Suprapubic skin (tissue), 4 donors: ENCODE results near the gene ZNF691. TPM values are rescaled to one million over a fixed set of nuclear protein-coding genes. Genes with fewer than 3 reads are reported as not detected.
"Not testable (repeated sequence)": the region's sequence is repeated elsewhere in the genome, so short reads cannot be mapped to it uniquely, and the experiment has no call there.

Source experiments
- DNase-seq, 2 donors: peaks; one replicate each; pipeline ENCODE4 v3.0.0-alpha.2; 2019; ENCODE audit warnings: low spot score in 2 of 2
- H3K27ac ChIP-seq: fragments of 200-600 bp; sonication (generic); one replicate; pipeline ENCODE4 v1.5.1; 2019
- H3K27me3 ChIP-seq: fragments of 200-600 bp; sonication (generic); one replicate; pipeline ENCODE4 v1.5.1; 2019
- H3K36me3 ChIP-seq: fragments of 200-600 bp; sonication (generic); one replicate; pipeline ENCODE4 v1.5.1; 2019
- H3K4me1 ChIP-seq: fragments of 200-600 bp; sonication (generic); one replicate; pipeline ENCODE4 v1.5.1; 2019
- H3K4me3 ChIP-seq: fragments of 200-600 bp; sonication (generic); one replicate; pipeline ENCODE4 v1.5.1; 2019; ENCODE audit warnings: mild to moderate bottlenecking
- H3K9me3 ChIP-seq: fragments of 200-600 bp; sonication (generic); one replicate; pipeline ENCODE4 v1.5.1; 2019
- EP300 ChIP-seq: sonication (generic); formaldehyde crosslinking; IDR thresholded peaks from one replicate; pipeline ENCODE4 v1.6.1; 2017; ENCODE audit warnings: antibody characterized with exemption
- POLR2A ChIP-seq, 2 donors: fragments of 450-650 bp; IDR thresholded peaks; one replicate each; pipeline ENCODE4 v1.6.1; 2017; ENCODE audit warnings: antibody characterized with exemption in 2 of 2, mild to moderate bottlenecking in 2 of 2, moderate library complexity in 2 of 2
- POLR2AphosphoS5 ChIP-seq, 3 donors: sonication (generic); formaldehyde crosslinking; IDR thresholded peaks; one replicate each; pipeline ENCODE4 v1.6.1; 2017; ENCODE audit warnings: antibody characterized with exemption in 3 of 3
- WGBS: methylation state at CpG from one replicate; pipeline ENCODE4 v1.1.5; 2018; 5-methylcytosine and 5-hydroxymethylcytosine counted together
- total RNA-seq, 4 donors: library from RNA; depleted of rRNA; stranded (reverse); fragments of >200 nt; gene quantifications; one replicate each; pipeline ENCODE4 v1.1.0, GENCODE V29; 2016
- TF ChIP-seq, protein P1 (sequence below), 2 donors: fragments of 200-600 bp in 1 of 2; fragments of 450-650 bp in 1 of 2; sonication (generic) in 1 of 2; IDR thresholded peaks; one replicate each; pipeline ENCODE4 v1.5.1; 2016 to 2019; ENCODE audit warnings: antibody characterized with exemption in 2 of 2, mild to moderate bottlenecking in 1 of 2, moderate library complexity in 1 of 2

ZNF691 gene
- total RNA-seq, 4 donors from 2014 or later, result 6.5 to 15.4 (median 12.1) TPM

DNA sequence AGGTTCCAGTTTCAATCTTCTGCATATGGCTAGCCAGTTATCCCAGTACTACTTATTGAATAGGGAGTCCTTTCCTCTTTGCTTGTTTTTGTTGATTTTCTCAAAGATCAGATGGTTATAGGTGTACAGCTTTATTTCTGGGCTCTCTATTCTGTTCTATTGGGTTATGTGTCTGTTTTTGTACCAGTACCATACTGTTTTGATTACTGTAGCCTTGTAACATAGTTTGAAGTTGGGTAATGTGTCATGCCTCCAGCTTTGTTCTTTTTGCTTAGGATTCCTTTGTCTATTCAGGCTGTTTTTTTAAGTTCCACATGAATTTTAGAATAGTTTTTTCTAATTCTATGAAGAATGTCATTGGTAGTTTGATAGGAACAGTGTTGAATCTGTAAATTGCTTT lies 26.7 kb downstream of the ZNF691 start:
- H3K27me3 ChIP-seq, H3K4me1 ChIP-seq, DNase-seq, H3K27ac ChIP-seq, H3K36me3 ChIP-seq, H3K9me3 ChIP-seq, H3K4me3 ChIP-seq: not testable (repeated sequence)

DNA sequence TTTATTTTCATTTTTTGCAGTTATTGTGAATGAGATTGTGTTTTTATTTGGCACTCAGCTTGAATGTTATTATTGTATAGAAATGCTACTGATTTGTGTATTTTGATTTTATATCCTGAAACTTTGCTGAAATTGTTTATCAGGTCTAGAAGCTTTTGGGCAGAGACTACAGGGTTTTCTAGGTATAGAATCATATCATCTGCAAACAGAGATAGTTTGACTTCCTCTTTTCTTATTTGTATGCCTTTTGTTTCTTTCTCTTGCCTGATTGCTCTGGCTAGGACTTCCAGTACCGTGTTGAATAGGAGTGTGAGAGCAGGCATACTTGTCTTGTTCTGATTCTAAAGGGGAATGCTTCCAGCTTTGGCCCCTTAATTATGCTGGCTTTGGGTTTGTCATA lies 27.3 kb downstream of the ZNF691 start:
- Histone ChIP-seq H3K36me3 (no peaks in the 10 kb centered on the region), H3K4me1 (no peaks in the 10 kb centered on the region), H3K9me3 (peaks cover 3% of the 10 kb centered on the region), H3K27ac (no peak overlapping the region), H3K27me3 (peaks cover 3% of the 10 kb centered on the region), H3K4me3 (no peak overlapping the region)
- DNase-seq, result no peak
- 70% methylated on average over 1 of the region's 1 CpG for WGBS
- no peak for TF ChIP-seq EP300
- TF ChIP-seq, protein P1, sequence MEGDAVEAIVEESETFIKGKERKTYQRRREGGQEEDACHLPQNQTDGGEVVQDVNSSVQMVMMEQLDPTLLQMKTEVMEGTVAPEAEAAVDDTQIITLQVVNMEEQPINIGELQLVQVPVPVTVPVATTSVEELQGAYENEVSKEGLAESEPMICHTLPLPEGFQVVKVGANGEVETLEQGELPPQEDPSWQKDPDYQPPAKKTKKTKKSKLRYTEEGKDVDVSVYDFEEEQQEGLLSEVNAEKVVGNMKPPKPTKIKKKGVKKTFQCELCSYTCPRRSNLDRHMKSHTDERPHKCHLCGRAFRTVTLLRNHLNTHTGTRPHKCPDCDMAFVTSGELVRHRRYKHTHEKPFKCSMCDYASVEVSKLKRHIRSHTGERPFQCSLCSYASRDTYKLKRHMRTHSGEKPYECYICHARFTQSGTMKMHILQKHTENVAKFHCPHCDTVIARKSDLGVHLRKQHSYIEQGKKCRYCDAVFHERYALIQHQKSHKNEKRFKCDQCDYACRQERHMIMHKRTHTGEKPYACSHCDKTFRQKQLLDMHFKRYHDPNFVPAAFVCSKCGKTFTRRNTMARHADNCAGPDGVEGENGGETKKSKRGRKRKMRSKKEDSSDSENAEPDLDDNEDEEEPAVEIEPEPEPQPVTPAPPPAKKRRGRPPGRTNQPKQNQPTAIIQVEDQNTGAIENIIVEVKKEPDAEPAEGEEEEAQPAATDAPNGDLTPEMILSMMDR (IDR thresholded peaks at IDR 0.05), result no peak

DNA sequence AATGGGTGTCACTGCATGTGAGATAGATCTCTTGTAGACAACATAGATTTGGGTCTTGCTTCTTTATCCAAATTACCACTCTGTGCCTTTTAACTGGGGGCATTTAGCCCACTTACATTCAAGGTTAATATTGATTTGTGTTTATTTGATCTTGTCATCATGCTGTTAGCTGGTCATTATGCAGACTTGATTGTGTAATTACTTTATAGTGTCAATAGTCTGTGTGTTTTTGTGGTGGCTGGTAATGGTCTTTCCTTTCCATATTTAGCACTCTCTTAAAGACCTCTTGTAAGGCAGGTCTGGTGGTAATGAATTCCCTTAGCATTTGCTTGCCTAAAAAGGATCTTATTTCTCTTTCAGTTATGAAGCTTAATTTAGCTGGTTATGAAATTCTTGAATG lies 29.6 kb downstream of the ZNF691 start:
- H3K36me3 ChIP-seq, result no peaks in the 10 kb centered on the region
- no peak overlapping the region for H3K4me3 ChIP-seq
- no peaks in the 10 kb centered on the region for H3K4me1 ChIP-seq
- H3K9me3 ChIP-seq, result peaks cover 3% of the 10 kb centered on the region
- no peak for DNase-seq
- H3K27ac ChIP-seq, result no peak overlapping the region
- TF ChIP-seq POLR2A (IDR thresholded peaks at IDR 0.05), result no peak
- no peak for TF ChIP-seq POLR2AphosphoS5 (IDR thresholded peaks at IDR 0.05)
- TF ChIP-seq EP300, result no peak
- TF ChIP-seq, protein P1 (IDR thresholded peaks at IDR 0.05), result no peak
- peaks cover 7% of the 10 kb centered on the region for H3K27me3 ChIP-seq

DNA sequence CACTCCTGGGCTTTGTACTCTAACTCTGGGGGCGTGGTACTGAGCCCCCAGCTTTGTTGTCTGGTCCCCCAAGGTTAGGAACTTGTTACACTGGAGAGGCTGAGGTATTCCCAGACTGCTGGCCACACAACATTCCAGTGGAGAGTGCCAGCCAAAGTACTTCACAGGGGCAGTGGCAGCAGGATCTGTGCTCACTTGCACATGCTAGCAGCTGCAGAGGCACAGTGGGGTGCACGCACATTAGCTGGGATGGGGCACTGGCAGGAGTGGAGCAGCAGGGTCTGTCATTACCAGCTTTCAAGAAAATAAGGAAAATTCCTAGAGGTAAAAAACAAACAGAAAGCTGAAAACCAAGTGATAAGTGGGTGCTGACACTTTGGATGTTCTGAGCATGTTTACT lies 31.0 kb downstream of the ZNF691 start:
- no peak for DNase-seq
- 65% methylated on average over 2 of the region's 2 CpGs for WGBS

DNA sequence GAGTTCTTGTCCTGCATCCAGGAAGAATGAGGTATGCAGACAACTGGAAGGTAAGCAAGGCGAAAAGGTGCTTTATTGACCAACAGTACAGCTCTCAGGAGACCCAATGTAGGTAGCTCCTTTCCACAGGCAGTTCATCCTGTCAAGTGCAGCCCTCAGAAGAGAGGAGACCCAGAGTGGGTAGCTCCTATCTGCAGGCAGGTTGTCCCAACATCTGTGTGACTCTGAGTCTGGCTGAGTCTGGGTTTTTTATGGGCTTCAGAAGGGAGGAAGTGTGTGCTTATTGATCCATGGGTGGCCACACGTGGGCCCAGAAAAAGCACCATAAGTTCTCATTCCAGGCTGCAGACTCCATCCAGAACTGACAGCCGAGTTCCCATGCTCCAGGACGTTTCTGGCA lies 34.0 kb downstream of the ZNF691 start:
- Histone ChIP-seq H3K4me3 (no peak overlapping the region), H3K9me3 (no peaks in the 10 kb centered on the region), H3K4me1 (no peaks in the 10 kb centered on the region), H3K27me3 (peaks cover 7% of the 10 kb centered on the region), H3K27ac (no peak overlapping the region), H3K36me3 (no peaks in the 10 kb centered on the region)
- 40% methylated on average over 3 of the region's 4 CpGs for WGBS
- DNase-seq, result no peak
- TF ChIP-seq POLR2A (IDR thresholded peaks at IDR 0.05), result no peak
- TF ChIP-seq EP300, result no peak
- TF ChIP-seq POLR2AphosphoS5 (IDR thresholded peaks at IDR 0.05), result no peak
- TF ChIP-seq, protein P1 (IDR thresholded peaks at IDR 0.05), result no peak

More for the DNA sequence above, 31.0 kb downstream of the ZNF691 start:
- Histone ChIP-seq H3K36me3 (no peaks in the 10 kb centered on the region), H3K4me3 (no peak overlapping the region), H3K27me3 (peaks cover 7% of the 10 kb centered on the region), H3K9me3 (peaks cover 3% of the 10 kb centered on the region), H3K27ac (no peak overlapping the region), H3K4me1 (no peaks in the 10 kb centered on the region)
- TF ChIP-seq, protein P1 (IDR thresholded peaks at IDR 0.05), result no peak
- TF ChIP-seq POLR2AphosphoS5 (IDR thresholded peaks at IDR 0.05) (no peak), EP300 (no peak), POLR2A (IDR thresholded peaks at IDR 0.05) (no peak)

DNA sequence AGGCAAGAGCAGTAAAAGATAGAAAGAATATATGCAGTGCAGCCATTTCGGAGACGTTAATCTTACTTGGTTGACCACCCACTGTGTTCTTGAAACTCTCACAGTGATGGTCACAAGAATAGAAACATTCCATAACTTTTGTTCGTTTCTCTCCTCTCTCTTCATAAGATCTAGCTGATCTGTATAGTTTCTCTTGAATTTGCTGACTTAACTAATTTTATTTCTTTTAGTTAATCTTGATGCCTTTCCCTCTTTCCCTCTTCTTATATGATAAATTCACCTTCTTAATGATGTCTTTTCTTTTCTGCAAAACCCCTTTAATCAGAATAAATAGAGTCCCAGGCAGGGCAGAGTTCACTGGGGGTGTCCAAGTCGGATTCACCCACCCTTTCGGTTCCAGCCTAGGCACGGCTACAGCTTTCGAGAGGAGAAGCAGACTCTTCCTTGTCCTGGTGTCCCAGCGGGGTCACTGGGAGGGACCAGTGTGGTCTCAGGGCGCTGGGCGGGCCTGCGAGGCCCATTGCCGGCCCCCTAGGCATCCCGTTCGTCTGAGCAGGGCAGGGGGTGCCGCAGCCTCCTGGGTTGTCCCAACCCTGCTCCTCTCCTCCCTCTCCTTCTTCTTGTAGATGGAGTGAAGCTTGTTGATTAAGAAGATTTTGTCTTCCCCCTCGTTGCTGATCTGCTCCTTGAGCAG lies 39.8 kb downstream of the ZNF691 start:
- TF ChIP-seq EP300, result no peak
- TF ChIP-seq POLR2AphosphoS5 (IDR thresholded peaks at IDR 0.05), result no peak
- no peak for TF ChIP-seq POLR2A (IDR thresholded peaks at IDR 0.05)
- TF ChIP-seq, protein P1 (IDR thresholded peaks at IDR 0.05), result no peak
- 90% methylated on average over 16 of the region's 16 CpGs for WGBS

More for the DNA sequence above, 39.8 kb downstream of the ZNF691 start:
- no peak overlapping the region for H3K27ac ChIP-seq
- no peak for DNase-seq
- H3K36me3 ChIP-seq, result no peaks in the 10 kb centered on the region
- no peaks in the 10 kb centered on the region for H3K4me1 ChIP-seq
- H3K9me3 ChIP-seq, result no peaks in the 10 kb centered on the region
- no peak overlapping the region for H3K4me3 ChIP-seq
- H3K27me3 ChIP-seq, result no peaks in the 10 kb centered on the region
